HG03575 (cell line): ENCODE results near the gene HARBI1.

Source experiments
- ATAC-seq: cut with Tn5 transposase; IDR thresholded peaks from one replicate; pipeline ENCODE4 v1.9.1; 2021; ENCODE audit not compliant: unreplicated experiment, insufficient number of reproducible peaks, low FRiP score; ENCODE audit errors: extremely low read depth

Gene HARBI1

GRCh38 chr11:46560300-46560991 is 56.6 kb downstream of the HARBI1 start:
- no peak for ATAC-seq

- no peak for ATAC-seq
Observed at GRCh38 chr11:46559815-46560214, 57.2 kb downstream of the HARBI1 start.

GRCh38 chr11:46557684-46558151 is 59.3 kb downstream of the HARBI1 start:
- ATAC-seq = no peak

GRCh38 chr11:46555267-46556054 is 61.6 kb downstream of the HARBI1 start:
- ATAC-seq = no peak

- no peak for ATAC-seq
Observed at GRCh38 chr11:46554213-46555147, 62.5 kb downstream of the HARBI1 start.

GRCh38 chr11:46553814-46554212 is 63.2 kb downstream of the HARBI1 start:
- no peak for ATAC-seq
